ENCODE results near the gene MMP19.
"Not testable (repeated sequence)": the region's sequence is repeated elsewhere in the genome, so short reads cannot be mapped to it uniquely, and the experiment has no call there.

The MMP19 gene

GRCh38 chr12:55842681-55843429 is at the start of gene MMP19:
MMP19 (minus strand) TSS chr12:55842936; CDS start chr12:55842830, 106 bp downstream.
- no peak for DNase-seq (ENCODE audit: low read depth)

GRCh38 chr12:55891310-55891709 is 48.6 kb upstream of the MMP19 start:
- DNase-seq (ENCODE audit: low read depth): no peak

- no peak for DNase-seq (ENCODE audit: low read depth)
Measured at GRCh38 chr12:55885113-55885512, 42.4 kb upstream of the MMP19 start.

- no peak for DNase-seq (ENCODE audit: low read depth)
Measured at GRCh38 chr12:55877824-55878223, 35.1 kb upstream of the MMP19 start.

DNA sequence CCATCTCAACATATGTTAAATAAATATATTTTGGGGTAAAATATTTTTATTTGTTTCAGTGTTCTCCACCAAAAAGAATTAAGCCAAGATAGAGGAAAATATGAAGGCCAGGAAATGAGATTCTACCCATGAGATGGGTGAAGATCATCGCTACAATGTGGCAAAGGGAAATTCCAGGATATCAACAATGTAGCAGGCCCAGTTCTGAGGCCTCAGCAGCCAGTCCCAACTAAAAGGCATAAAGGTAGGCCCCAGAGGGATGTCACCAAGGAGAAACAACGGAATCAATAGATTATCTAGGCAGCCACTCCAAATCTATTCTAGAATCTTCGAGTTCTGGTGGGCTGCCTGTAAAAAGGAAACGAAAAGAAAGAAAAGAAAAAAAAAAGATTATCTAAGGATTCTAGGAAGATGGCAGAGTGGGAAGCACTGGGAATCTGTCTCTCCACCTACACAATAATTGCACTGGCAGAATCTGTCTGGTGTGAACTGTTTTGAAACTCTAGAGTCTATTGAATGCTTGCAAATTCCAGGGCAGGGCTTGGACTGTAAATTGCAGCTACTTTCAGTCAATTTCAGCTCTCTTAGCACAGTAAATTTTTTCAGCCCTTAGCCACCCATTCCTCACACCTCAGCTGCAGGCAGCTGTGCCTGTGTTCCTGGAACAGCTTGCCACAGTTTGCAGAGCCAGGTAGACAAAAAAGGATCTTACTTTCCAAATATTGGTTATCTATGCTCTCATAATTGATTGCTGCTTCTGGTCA is 33.1 kb upstream of the MMP19 start:
- no peak for DNase-seq (ENCODE audit: low read depth)

- DNase-seq (ENCODE audit: low read depth): no peak
Measured at GRCh38 chr12:55874443-55874842, 31.7 kb upstream of the MMP19 start.

- not testable (repeated sequence) for DNase-seq (ENCODE audit: low read depth)
Measured at GRCh38 chr12:55866454-55867004, 23.8 kb upstream of the MMP19 start.

DNA sequence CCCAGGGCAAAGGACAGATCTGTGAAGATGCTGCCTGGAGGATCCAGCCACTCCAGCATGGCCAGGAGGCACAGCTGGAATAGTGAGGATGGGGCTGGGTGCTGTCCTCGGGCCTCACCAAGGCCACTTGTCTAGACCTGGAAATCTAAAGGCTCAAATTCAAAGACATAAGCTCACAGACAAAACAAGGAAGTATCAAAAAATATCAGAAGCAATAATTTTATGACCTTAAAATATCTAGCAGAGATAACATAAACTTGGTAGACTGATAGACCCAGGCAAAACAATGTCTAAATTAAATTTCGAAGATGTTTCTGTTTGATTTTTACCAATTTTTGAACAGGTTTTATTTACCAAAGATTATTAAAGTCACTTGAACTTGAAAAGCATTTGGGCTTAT is 22.6 kb upstream of the MMP19 start:
- DNase-seq (ENCODE audit: low read depth): no peak

- not testable (repeated sequence) for DNase-seq (ENCODE audit: low read depth)
Measured at GRCh38 chr12:55862931-55863330, 20.2 kb upstream of the MMP19 start.

- DNase-seq (ENCODE audit: low read depth): no peak
Measured at GRCh38 chr12:55862286-55862685, 19.6 kb upstream of the MMP19 start.

DNA sequence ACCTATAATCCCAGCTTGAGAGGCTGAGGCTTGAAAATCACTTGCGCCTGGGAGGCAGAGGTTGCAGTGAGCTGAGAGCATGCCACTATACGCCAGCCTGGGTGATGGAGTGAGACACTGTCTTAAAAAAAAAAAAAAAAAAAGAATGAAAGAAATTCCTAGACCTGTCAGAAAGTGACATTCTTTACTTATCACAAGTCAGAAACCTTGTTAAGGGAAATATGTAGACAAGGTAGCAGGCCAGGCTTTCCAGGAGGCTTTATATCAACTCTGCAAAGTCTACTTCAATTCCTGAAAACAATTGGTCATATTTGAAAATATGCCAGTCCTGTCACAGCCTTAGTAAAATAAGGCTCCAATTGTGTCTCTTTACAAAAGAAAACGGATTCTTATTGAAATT is 19.1 kb upstream of the MMP19 start:
- DNase-seq (ENCODE audit: low read depth): no peak

DNA sequence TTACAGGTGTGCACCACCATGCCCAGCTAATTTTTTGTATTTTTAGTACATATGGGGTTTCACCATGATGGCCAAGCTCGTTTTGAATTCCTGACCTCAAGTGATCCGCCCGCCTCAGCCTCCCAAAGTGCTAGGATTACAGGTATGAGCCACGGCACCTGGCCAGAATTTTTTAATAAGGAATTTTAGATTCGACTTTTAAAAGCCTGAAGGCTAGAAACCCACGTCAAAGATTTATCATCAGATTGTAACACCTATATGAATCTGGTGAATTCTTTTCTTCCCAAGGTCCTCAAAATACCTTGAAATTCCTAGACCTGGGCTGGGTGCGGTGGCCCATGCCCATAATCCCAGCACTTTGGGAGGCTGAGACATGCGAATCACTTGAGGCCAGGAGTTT is 18.7 kb upstream of the MMP19 start:
- DNase-seq (ENCODE audit: low read depth): no peak

GRCh38 chr12:55852740-55853139 is 10.0 kb upstream of the MMP19 start:
- DNase-seq (ENCODE audit: low read depth): no peak

DNA sequence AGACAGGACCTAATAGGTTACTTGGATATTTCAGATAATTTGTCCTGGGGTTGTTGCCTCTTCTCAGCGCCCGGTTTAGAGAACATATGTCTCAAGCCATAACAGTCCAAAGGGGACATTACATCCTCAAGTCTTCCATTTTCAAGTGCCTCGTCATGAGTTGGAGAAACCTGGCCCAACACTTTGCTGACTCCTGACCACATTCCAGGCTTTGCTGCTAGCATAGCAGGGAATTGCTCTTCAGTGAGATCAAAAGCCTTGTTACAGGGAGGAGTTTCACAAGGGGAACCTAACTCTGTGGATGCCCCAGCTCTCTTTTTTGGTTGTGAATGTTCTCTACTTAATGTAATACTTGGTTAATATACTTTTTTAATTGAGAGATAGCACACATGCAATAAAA is 8.2 kb upstream of the MMP19 start:
- no peak for DNase-seq (ENCODE audit: low read depth)

DNA sequence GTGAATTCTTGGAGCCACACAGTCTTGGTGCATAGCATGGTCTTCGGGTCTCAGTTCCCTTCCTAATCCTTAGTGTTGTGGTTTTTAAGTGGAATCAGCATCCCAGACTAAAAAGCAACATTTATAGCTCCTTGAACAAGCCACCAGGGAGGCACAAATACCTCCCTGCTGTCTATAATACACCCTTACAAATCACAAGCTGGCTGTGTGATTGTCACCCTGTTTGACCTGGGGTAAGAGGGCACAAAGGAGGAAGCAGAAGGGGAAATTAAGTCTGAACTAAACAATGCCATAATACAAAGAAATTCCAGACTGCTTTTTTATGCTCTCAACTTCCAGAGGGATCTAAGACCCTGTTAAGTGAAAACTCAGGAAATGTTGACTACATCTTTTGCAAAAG is 7.7 kb upstream of the MMP19 start:
- DNase-seq (ENCODE audit: low read depth): no peak

DNA sequence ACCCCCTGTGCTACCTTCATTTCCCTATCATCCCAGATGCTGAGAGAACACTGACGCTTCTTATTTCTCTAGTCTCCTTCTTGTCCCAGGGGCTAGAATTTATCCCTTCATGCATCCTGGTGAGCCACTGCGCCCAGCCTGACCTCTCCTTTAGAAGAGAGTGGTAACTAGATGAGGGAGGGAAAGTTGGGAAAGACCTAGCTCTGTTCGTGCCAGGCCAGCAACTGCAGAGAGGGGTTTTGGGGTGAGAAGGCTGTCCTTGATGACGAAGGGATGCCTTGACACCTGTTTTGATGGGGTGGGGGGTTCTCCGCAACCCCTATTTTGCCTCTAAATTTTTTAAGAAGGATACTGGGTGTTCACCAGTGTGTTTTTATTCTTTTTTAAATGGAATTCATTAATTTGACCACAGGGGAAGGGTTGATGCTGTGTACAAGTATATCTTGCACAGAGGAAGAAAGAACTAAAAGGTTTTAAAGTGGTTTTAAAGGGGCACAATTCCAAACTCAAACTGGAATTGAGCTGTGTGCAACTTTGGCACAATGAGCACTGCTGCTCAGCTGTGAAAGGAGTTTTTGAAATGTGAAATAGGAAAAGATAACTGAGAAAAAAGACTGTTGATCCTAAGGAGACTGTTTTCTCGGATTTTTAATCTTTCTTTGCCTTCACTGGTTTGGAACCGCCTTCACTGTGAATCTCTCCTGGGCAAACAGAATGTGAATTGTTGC is 7.0 kb upstream of the MMP19 start:
- DNase-seq (ENCODE audit: low read depth): no peak

DNA sequence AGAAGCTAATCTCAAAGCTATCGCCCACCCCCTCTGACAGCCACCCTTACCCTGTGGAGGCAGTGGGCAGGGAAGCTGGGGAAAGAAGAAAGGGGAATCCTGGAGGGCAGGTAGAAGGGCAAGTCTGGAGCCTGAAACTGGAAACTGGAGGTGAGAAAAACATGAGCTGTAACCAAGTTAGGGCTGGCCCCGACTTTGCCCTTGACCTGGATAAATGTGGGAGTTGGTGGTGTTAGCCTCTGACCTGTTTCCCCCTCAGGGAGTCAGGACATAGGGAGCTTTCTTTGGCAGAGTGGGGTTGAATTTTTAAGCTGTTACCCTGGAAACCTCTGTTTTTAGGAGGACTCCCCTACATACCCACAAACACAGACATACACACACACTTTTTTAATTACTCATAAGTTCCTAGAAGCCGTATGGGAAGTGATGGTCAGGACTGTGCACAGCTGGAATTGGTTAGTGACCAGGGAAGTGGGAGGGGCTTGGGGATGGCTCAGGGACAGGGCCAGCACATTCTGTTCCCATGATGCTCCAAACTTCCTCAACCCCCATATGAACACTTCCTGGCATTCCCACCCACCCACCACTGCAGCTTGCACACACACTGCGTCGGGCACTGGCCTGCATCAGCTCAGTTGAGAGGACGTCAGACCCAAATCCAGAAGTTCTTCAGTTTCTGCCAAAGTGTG is 5.0 kb upstream of the MMP19 start:
- DNase-seq (ENCODE audit: low read depth): no peak

GRCh38 chr12:55847033-55847432 is 4.3 kb upstream of the MMP19 start:
- no peak for DNase-seq (ENCODE audit: low read depth)

DNA sequence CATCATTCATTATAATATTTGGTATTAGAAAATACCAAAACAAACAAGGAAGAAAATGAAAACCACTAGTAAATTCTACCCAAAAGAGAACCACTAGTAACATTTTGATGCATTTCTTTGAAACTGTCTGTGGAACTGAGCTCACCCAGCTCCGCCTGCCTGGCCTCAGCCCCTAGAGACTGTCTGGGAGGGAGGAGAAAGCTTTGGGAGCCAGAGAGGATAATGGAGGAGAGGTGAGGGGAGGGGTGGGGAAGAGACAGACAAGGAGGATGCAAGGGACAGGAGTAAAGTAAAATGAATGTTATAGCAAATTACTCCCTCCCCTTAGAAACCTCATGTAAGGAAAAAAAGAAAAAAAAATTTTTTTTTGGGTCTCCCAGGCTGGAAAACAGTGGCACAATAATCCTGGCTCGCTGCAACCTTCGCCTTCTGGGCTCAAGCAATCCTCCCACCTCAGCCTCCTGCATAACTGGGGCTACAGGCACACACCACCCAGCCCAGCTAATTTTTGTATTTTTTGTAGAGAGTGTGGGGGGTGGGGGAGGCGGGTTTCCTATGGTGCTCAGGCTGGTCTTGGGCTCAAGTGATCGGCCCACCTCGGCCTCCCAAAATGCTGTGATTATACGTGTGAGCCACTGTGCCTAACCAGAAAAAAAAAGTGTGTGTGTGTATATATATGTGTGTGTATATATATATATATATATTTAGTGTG is 3.2 kb upstream of the MMP19 start:
- no peak for DNase-seq (ENCODE audit: low read depth)

- DNase-seq (ENCODE audit: low read depth): no peak
Measured at GRCh38 chr12:55845361-55845760, 2.6 kb upstream of the MMP19 start.

- DNase-seq (ENCODE audit: low read depth): no peak
Measured at GRCh38 chr12:55844961-55845360, 2.2 kb upstream of the MMP19 start.
